IMR-90 (cell line): Measurements from ENCODE around the gene LRRC42. TPM values are rescaled to one million over a fixed set of nuclear protein-coding genes. Genes with fewer than 3 reads are reported as not detected.
"Not testable (repeated sequence)": the region's sequence is repeated elsewhere in the genome, so short reads cannot be mapped to it uniquely, and the experiment has no call there.

ENCODE experiments used
- ATAC-seq: fragments of 200-7000 bp; cut with Tn5 transposase; 2 replicates; pipeline ENCODE4 v1.9.1; 2020; ENCODE audit warnings: low read depth, mild to moderate bottlenecking, moderate library complexity
- BruUV-seq: library from RNA; stranded (reverse); fragments of 400-500 nt; replicated peaks from 2 replicates; lab custom pipeline; 2021; lab: Mats Ljungman, UMichigan
- CTCF ChIA-PET: fragments of 300-600 bp; formaldehyde crosslinking; extraction: SDS; loops from one replicate; lab custom pipeline; 2021; ENCODE audit warnings: antibody characterized with exemption; lab: Yijun Ruan, JAX
- POLR2A ChIA-PET: fragments of 300-600 bp; sonication (Branson Sonifier 250); formaldehyde crosslinking; loops from one replicate; lab custom pipeline; 2022; ENCODE audit warnings: antibody characterized with exemption; ENCODE audit not compliant: unreplicated experiment; lab: Charles Lee
- DNase-seq: peaks from one replicate; pipeline ENCODE4 v3.0.0; 2013
- H2AFZ ChIP-seq: replicated peaks from 2 replicates; pipeline ENCODE3; 2013; ENCODE audit warnings: low read length, mild to moderate bottlenecking; ENCODE audit not compliant: poor library complexity
- H2AK5ac ChIP-seq: 2 replicates; pipeline ENCODE4 v1.6.1; 2013; ENCODE audit warnings: low read depth, low read length, inconsistent platforms
- H2AK9ac ChIP-seq: replicated peaks from 2 replicates; pipeline ENCODE3; 2013; ENCODE audit warnings: mild to moderate bottlenecking, low read depth, low read length, moderate library complexity; ENCODE audit not compliant: poor library complexity
- H2BK120ac ChIP-seq: 2 replicates; pipeline ENCODE4 v1.6.1; 2013; ENCODE audit warnings: low read depth, low read length, inconsistent platforms
- H2BK15ac ChIP-seq: 3 replicates; pipeline ENCODE4 v1.6.1; 2013; ENCODE audit warnings: low read depth, low read length, inconsistent platforms
- H2BK20ac ChIP-seq: 2 replicates; pipeline ENCODE4 v1.6.1; 2013; ENCODE audit warnings: low read depth, mild to moderate bottlenecking, inconsistent platforms, low read length, moderate library complexity
- H2BK5ac ChIP-seq: 2 replicates; pipeline ENCODE4 v1.6.1; 2013; ENCODE audit warnings: mild to moderate bottlenecking, low read depth, low read length, inconsistent platforms; ENCODE audit not compliant: poor library complexity, severe bottlenecking
- H3K14ac ChIP-seq: replicated peaks from 2 replicates; pipeline ENCODE4 v1.6.1; 2013; ENCODE audit warnings: low read depth, low read length, inconsistent platforms
- H3K18ac ChIP-seq: 2 replicates; pipeline ENCODE4 v1.6.1; 2013; ENCODE audit warnings: low read depth, low read length, control low read depth
- H3K23ac ChIP-seq: 2 replicates; pipeline ENCODE4 v1.6.1; 2013; ENCODE audit warnings: low read depth, low read length, inconsistent platforms
- H3K27ac ChIP-seq: 2 replicates; pipeline ENCODE4 v1.5.1; 2013; ENCODE audit warnings: mild to moderate bottlenecking, control low read depth, low read length; ENCODE audit not compliant: insufficient read depth
- H3K27me3 ChIP-seq: 2 replicates; pipeline ENCODE4 v1.6.1; 2013; ENCODE audit warnings: low read length; ENCODE audit not compliant: control insufficient read depth, insufficient read depth
- H3K36me3 ChIP-seq: 2 replicates; pipeline ENCODE4 v1.6.1; 2013; ENCODE audit warnings: low read length, mixed read lengths; ENCODE audit not compliant: control insufficient read depth, insufficient read depth
- H3K4ac ChIP-seq: 2 replicates; pipeline ENCODE4 v1.6.1; 2013; ENCODE audit warnings: low read depth, low read length, inconsistent platforms
- H3K4me1 ChIP-seq: 2 replicates; pipeline ENCODE4 v1.6.1; 2013; ENCODE audit warnings: low read length, mixed read lengths; ENCODE audit not compliant: control insufficient read depth, insufficient read depth
- H3K4me2 ChIP-seq: 2 replicates; pipeline ENCODE4 v1.6.1; 2013; ENCODE audit warnings: low read depth, mild to moderate bottlenecking, control low read depth, low read length, moderate library complexity
- H3K4me3 ChIP-seq: 2 replicates; pipeline ENCODE4 v1.5.1; 2013; ENCODE audit warnings: low read depth, mild to moderate bottlenecking, control low read depth, low read length, moderate library complexity; ENCODE audit not compliant: insufficient read depth
- H3K56ac ChIP-seq: 2 replicates; pipeline ENCODE4 v1.6.1; 2013; ENCODE audit warnings: low read length, inconsistent platforms; ENCODE audit not compliant: insufficient read depth; ENCODE audit errors: extremely low read depth
- H3K79me1 ChIP-seq, 2 experiments: 2 replicates each; pipeline ENCODE4 v1.6.1; 2013; ENCODE audit warnings: low read length in 2 of 2, inconsistent platforms in 1 of 2, low read depth in 1 of 2
- H3K9ac ChIP-seq: 2 replicates; pipeline ENCODE4 v1.6.1; 2013; ENCODE audit warnings: low read depth, low read length, control low read depth
- H3K9me1 ChIP-seq: 2 replicates; pipeline ENCODE4 v1.6.1; 2013; ENCODE audit warnings: low read length, inconsistent platforms; ENCODE audit not compliant: insufficient read depth
- H3K9me3 ChIP-seq: 2 replicates; pipeline ENCODE4 v1.6.1; 2013; ENCODE audit warnings: low read length; ENCODE audit not compliant: control insufficient read depth, insufficient read depth
- H4K20me1 ChIP-seq: 2 replicates; pipeline ENCODE4 v1.6.1; 2013; ENCODE audit warnings: low read length, inconsistent platforms; ENCODE audit not compliant: insufficient read depth
- H4K5ac ChIP-seq: 2 replicates; pipeline ENCODE4 v1.6.1; 2013; ENCODE audit warnings: mild to moderate bottlenecking, low read depth, low read length, control low read depth
- H4K8ac ChIP-seq, 2 experiments: 2 replicates each; pipeline ENCODE4 v1.6.1; 2013; ENCODE audit warnings: low read depth in 2 of 2, low read length in 2 of 2, control low read depth in 1 of 2, inconsistent platforms in 1 of 2
- H4K91ac ChIP-seq: 2 replicates; pipeline ENCODE4 v1.6.1; 2013; ENCODE audit warnings: low read depth, low read length, inconsistent platforms; ENCODE audit not compliant: insufficient read depth
- WGBS, 2 experiments: methylation state at CpG; one replicate each; pipeline versions ENCODE4 v1.1.5 to v1.1.7; 2013; ENCODE audit warnings: missing lambda C conversion rate in 2 of 2; ENCODE audit not compliant: insufficient read length in 1 of 2; ENCODE audit errors: extremely low coverage in 2 of 2; 5-methylcytosine and 5-hydroxymethylcytosine counted together
- dilution Hi-C: fragments of 300-500 bp; cut with HindIII; formaldehyde crosslinking; loops from one replicate; pipeline ENCODE4 v1.14.3; 2018; ENCODE audit warnings: low sequenced_read_pairs; ENCODE audit not compliant: unreplicated experiment
- in situ Hi-C: fragments of 300-500 bp; cut with MboI; formaldehyde crosslinking; loops from 3 replicates; pipeline ENCODE4 v1.14.3; 2019; ENCODE audit warnings: low sequenced_read_pairs, inconsistent platforms, mixed read lengths
- intact Hi-C: fragments of 100-400 bp; cut with micrococcal nuclease; formaldehyde crosslinking; loops from 2 replicates; pipeline ENCODE4 v1.10.0; 2022
- polyA plus RNA-seq, 3 experiments: library from polyadenylated mRNA; depleted of rRNA; stranded (reverse); fragments of >200 nt; gene quantifications; 2 replicates each; pipeline ENCODE4 v1.2.3, GENCODE V29; 2012; ENCODE audit warnings: low replicate concordance in 1 of 3
- total RNA-seq: library from RNA; depleted of rRNA; stranded (reverse); fragments of >200 nt; gene quantifications from 2 replicates; pipeline ENCODE4 v1.2.3, GENCODE V29; 2012

The LRRC42 gene
- total and polyA plus RNA-seq, 2 of the 4 experiments (the other 2 are of a cell fraction): 39.9 to 47.5 TPM

DNA sequence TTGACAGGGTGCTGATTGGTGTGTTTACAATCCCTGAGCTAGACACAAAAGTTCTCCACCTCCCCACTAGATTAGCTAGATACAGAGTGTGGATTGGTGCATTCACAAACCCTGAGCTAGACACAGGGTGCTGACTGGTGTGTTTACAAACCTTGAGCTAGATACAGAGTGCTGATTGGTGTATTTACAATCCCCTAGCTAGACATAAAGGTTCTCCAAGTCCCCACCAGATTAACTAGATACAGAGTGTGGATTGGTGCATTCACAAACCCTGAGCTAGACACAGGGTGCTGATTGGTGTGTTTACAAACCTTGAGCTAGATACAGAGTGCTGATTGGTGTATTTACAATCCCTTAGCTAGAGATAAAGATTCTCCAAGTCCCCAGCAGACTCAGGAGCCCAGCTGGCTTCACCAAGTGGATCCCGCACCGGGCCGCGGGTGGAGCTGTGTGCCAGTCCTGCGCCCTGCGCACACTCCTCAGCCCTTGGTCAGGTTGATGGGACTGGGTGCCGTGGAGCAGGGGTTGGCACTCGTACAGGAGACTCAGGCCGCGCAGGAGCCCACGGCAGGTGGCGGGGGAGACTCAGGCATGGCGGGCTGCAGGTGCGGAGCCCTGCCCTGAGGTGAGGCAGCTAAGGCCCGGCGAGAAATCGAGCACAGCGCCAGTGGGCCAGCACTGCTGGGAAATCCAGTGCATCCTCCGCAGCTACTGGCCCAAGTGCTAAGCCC, 57.8 kb downstream of the LRRC42 start:
- H3K56ac ChIP-seq, H2AFZ ChIP-seq, H2AK5ac ChIP-seq, H3K4ac ChIP-seq, H2BK15ac ChIP-seq, H3K79me1 ChIP-seq, H3K9me1 ChIP-seq, BruUV-seq, H3K23ac ChIP-seq, H2BK120ac ChIP-seq, H4K20me1 ChIP-seq, H3K27ac ChIP-seq, H2BK20ac ChIP-seq, POLR2A ChIA-PET, in situ Hi-C loops, H4K8ac ChIP-seq, H3K4me3 ChIP-seq, H2BK5ac ChIP-seq, H3K36me3 ChIP-seq, H3K4me2 ChIP-seq, H4K91ac ChIP-seq, H3K14ac ChIP-seq, intact Hi-C loops, H3K18ac ChIP-seq, CTCF ChIA-PET, ATAC-seq, H3K9ac ChIP-seq, dilution Hi-C loops, H3K9me3 ChIP-seq, DNase-seq, H3K4me1 ChIP-seq, H2AK9ac ChIP-seq, H4K5ac ChIP-seq: not testable (repeated sequence)
- H3K27me3 ChIP-seq: peaks cover 38% of the 10 kb centered on the region
- 91% methylated on average over 7 of the region's 19 CpGs; no CpG with 5 or more reads in 1 of the 2 experiments for WGBS, 2 experiments
